ENCODE data around the gene ZFHX3.

The ZFHX3 gene

DNA sequence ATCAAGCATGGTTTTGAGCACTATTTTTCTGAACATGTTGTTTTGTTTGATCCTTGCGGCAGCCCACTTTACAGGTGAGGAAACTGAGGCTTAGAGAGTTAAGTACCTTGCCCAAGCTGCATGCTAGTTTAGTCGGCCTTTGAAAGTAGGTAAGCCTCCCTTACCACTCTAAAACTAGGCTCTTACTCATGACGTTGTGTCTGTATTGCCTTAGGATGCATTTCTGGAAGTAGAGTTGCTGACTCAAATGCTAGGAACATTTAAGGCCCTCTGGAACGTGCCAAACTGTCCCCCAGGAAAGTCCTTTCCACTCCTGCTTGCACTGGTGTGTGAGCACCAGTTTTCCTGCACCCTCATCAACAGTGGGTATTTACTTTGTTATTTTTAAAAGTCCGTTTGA lies 76.6 kb downstream of the ZFHX3 start:
- DNase-seq, result no peak

DNA sequence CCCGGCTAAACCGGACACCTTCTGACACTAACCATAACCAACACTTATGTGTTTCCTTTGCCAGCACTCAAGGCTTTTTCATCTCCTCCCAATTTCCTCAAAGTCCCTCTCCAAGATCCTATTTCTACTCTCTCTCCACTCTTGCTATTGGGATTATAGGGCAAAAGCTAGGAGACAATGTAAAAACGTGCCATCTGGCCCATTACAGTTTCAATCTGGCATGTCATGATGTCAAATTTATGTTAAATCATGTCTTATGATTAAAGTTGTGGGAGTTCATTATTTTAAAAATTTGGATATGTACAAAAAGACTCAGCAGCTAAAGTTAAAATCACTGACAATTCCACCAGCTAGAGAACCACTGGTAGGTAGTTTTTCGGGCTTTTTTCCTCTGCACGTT lies 77.3 kb downstream of the ZFHX3 start:
- DNase-seq, result no peak

DNA sequence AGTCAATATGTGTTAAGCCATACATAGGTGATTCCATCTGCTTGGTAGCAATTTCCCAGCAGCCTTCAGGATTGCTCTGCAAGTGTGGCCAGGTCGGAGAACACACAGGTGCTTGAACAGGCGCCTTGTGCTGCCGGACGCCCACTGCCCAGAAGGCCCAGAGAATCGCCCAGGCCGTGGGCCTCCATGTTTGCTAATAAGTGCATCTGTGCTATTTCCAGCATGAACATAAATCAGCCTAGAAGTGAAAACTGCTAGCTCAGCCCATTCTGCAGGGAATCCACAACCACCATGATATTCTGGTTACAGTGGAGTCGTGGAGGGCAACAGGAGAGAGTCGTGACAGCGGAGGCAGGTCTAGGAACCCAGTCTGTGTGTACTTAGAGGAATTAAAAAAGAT lies 78.1 kb downstream of the ZFHX3 start:
- DNase-seq, result no peak

DNA sequence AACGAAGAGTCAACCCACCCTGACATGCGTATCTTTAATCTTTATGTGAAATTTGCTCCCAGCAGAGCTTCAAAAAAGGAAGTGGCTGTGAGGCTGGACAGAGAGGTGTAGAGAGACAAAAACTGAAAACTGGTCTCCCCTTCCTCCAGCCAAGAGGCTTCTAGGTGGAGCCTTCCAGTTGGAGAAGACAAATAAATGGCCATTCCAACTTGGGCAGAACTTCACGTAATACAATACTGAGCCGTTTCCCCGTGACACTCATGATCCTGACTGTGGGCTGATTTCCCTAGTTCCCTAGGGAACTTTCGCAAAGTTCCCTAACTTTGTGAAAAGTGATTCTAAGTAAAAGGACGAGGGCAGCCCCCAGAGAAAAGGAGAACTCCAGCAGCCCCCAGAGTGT lies 78.8 kb downstream of the ZFHX3 start:
- no peak for DNase-seq

DNA sequence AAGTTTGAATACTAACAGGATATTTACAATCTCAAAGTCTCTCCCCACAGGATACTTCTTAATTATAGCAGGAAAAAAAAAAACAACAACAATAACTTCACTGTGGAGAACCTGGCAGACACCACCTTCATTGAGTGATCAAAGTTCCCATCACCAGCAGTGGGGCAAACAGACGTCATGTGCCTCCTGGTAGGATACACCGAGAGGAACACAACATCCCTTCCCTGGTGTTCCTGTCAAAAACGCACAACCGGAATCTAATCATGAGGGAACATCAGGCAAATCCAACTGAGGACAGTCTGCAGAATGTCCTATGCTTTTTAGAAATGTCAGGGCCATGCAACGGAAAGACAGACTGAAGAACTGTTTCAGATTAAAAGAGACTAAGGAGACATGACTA lies 80.0 kb downstream of the ZFHX3 start:
- DNase-seq, result no peak

DNA sequence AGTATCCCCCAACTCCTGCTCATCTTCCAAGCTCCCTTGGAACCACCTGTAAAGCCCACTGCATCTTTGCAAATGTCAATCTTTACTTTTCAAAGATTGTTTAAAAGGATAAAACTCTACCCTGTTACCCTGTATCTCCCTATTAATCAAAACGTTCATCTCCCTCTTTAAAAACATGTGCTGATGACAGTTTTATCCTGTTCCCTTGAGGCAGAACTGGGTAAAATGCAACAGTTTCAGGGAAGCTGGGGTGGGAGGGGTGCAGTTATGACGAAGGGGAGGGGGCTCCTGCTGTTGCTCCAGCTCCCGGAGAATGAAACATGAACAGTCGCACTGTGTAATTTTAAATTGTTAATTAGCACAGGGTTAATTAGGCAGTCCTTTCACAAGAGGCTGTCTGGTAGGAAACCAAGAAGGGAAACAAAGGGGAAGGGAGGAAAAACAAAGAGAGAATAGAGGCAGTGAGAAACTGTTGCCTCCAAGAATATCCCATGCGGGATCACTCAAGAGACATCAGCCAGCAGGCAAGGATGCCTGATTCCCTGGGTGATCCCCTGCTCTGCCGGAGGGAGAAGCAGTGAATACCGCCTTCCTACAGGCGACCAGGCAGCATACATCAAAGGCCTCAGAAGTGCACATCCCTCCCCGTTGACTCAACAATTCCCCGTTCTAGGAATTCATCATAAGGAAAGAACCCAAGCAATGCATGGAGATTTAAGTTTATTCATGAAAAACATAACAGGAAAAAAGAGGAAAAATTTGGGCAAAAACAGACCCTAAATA lies 84.2 kb downstream of the ZFHX3 start:
- peak; percentile 73 for DNase-seq

- no peak for DNase-seq
These were observed 85.6 kb downstream of the ZFHX3 start for GRCh38 chr16:72962347-72962746.

DNA sequence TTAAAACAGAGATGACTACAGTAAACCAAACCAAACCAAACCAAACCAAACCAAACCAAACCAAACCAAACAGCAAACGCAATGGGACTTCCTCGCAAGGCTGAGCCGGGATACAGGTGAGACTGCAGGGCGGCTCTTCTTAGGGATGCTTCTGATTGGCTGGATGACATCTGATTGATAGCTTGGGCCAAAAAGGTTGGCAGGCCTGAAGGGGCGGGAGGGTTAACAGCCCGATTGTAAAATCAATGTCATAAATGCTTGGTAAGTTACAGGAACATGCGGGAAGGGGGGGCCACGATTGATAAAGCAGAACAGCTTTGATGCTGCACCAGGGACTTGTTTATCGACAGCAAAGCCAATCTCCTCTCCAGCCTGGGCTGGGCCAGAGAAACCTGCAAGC lies 86.1 kb downstream of the ZFHX3 start:
- no peak for DNase-seq

GRCh38 chr16:72961115-72961832 lies 86.7 kb downstream of the ZFHX3 start:
- peak; percentile 95 for DNase-seq

DNA sequence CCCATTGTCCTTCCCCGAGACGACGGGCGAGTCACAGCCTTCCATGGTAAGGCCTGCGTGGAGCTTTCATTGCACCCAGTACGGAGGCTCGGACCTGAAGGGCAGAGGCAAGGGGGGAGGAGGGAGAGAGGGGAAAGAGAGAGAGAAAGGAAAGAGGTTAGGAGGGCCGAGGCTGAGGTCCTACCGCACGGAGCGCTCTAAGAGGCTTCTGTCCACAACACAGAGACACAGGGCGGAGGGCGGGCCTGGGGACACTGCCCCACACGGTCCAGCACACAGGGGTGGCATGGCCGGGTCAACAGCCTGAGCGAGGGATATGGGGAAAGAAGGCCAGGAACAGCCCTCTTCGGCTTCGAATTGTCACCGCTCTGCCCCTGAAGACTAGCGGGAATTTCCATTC lies 87.8 kb downstream of the ZFHX3 start:
- no peak for DNase-seq

DNA sequence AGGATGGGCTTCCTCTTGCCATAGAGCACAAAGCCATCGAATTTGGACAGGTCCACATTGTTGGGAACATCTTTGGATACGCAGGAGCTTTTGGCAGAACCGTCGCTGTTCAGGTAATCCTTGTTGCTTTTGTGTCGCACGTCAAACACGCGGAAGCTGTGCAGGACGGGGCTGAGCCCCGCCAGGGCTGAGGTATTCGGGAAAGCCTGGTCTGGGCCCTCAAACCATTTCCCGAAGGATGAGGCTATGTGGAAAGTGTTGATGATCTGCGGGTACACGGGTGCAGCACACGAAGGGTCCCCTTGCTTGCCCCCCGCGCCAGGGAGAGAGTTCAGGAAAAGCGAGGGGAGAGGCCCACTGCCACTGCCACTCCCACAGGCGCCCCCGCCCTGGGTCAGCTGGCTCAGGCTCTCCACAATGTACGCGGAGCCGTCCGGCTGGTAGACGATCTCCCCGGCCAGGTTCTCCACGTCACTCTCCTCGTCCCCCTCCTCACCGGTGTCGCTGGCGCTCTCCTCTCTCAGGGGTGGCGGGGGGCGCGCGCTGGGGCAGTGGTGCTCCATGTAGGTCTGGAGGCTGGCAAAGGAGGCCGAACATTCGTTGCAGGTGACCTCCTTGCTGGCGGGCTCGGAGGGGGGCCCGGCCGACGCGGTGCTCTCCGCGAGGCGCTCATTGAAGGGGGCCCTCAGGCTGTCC lies 88.5 kb downstream of the ZFHX3 start:
- DNase-seq, result no peak

- DNase-seq, result no peak
These were observed 89.3 kb downstream of the ZFHX3 start for GRCh38 chr16:72958522-72959076.

DNA sequence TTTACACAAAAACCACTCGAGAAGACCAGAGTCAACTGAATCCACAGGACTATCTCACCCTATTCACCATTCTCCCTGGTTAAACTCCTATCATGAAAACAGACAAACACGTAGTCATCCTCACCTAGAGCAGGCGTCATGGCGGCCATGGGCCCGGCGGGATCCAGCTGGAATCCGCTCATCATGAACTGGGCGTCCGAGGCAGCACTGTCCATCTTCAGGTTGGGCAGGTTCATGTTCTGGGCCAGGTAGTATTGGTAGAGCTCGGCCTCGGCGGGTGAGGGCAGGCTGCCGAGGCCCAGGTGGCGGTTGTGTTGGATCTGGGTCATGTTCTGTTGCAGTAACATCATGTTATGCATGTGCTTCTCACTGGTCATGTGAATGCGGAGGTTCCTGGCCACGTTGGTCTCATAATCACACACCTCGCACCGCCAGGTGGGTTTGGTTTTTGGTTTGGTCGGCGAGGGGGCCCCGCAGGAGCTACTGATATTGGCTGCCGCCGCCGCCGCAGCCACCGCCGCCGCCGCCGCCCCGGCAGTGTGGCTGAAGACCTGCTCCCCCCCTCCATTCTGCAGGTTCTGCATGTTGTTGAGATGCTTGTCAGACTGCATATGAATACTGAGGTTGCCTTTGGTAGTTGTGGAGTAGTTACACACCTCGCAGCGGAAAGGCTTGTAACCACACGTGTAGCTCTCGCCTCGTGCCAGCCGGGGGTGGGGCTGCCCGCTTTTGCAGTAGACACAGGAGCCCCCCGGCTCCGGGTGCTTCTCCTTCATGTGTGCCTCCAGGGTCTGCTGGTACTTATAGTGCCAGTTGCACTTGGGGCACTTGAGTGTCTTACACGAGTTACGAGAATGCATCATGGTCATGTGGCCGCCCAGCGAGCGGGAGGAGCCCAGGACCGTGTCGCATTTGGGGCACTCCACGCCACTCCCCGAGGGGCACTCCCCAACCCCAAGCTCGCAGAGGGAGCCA lies 90.3 kb downstream of the ZFHX3 start:
- DNase-seq, result no peak

- no peak for DNase-seq
These were observed 91.5 kb downstream of the ZFHX3 start for GRCh38 chr16:72956124-72957064.

GRCh38 chr16:72952811-72953271 lies 95.1 kb downstream of the ZFHX3 start:
- DNase-seq, result no peak

DNA sequence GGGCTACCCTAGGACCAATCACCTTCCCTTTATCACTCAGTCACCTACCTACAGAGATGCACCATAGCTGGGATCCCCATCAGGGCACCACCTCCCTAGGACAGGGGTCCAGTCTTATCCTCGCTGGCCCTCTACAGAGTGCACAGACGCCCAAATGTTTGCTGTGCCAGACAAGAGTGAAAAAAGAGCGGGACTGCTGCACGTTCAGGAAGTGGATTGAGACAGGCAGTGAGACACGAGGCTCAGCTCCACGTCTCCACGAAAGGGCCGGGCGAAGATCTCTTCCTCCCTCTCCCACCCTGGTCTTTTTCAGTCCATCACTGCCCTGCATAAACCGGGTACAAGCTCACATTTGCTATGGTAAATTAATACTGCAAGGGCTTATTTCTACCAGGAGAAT lies 95.5 kb downstream of the ZFHX3 start:
- no peak for DNase-seq

DNA sequence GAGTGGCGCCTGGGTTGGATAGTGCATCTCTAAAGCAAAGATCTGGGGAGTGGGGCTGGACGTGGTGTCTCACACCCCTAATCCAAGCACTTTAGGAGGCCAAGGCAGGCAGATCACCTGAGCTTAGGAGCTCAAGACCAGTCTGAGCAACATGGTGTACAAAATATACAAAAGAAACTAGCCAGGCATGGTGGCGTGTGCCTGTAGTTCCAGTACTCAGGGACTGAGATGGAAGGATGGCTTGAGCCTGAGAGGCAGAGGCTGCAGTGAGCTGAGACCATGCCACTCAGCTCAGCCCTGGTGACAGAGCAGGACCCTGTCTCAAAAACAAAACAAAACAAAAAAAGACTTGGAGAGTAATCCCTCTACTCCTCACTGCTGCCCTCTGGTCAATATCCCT lies 96.0 kb downstream of the ZFHX3 start:
- no peak for DNase-seq

- no peak for DNase-seq
These were observed 97.3 kb downstream of the ZFHX3 start for GRCh38 chr16:72950669-72951068.

GRCh38 chr16:72948238-72948829 lies 99.6 kb downstream of the ZFHX3 start:
- DNase-seq, result no peak

- DNase-seq, result no peak
These were observed 100.3 kb downstream of the ZFHX3 start for GRCh38 chr16:72947379-72948237.

All from NCI-H69 (cell line).